ENCODE data around the gene NFIC. TPM values are rescaled to one million over a fixed set of nuclear protein-coding genes. Genes with fewer than 3 reads are reported as not detected.

The NFIC gene
- total RNA-seq, 2 donors from 2014 or later: 16.7 to 18.1 TPM

DNA sequence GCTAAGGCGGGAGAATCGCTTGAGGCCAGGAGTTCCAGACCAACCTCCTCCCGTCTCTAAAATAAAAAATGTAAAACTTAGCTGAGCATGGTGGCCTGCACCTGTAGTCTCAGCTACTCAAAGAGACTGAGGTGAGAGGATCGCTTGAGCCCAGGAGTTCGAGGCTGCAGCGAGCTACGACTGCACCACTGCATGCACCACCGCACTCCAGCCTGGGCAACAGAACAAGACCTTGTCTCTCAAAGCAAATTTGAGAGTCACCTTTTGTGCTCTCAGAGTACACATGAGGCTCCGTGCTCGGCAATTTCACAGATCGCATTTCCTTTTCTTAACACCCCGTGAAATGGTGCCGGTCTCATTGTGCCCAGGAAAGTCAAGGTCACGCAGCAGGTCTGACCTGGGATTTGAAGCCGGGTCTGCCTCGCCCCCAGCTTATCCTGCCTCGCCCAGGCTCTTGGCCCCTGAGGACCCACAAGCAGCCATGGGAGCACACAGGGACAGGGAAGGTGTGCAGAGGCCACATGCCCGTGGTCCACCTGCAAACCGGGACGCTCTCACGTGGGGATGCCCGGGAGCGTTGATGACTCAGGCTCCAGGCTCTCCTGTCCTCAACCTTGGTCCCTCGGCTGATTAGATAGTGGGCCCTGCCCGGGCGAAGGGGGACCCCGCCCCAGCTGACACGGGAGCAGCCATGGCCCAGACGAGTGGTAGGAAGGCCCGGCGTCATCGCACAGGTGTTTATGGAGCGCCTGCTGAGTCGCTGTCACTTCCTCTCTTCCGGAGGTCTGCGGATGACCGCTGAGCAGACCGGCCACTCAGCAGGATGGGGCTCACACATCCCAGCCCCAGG lies 115.1 kb downstream of the NFIC start:
- no peaks in the 10 kb centered on the region for H3K9me3 Mint-ChIP-seq
- no peak for ATAC-seq (replicated peaks)
- no peak overlapping the region for H3K4me3 Mint-ChIP-seq
- no peaks in the 10 kb centered on the region for H3K36me3 Mint-ChIP-seq (ENCODE audit: low read depth)
- H3K27me3 Mint-ChIP-seq: no peaks in the 10 kb centered on the region
- peaks cover 7% of the 10 kb centered on the region for H3K4me1 Mint-ChIP-seq
- no peak overlapping the region for H3K27ac Mint-ChIP-seq

DNA sequence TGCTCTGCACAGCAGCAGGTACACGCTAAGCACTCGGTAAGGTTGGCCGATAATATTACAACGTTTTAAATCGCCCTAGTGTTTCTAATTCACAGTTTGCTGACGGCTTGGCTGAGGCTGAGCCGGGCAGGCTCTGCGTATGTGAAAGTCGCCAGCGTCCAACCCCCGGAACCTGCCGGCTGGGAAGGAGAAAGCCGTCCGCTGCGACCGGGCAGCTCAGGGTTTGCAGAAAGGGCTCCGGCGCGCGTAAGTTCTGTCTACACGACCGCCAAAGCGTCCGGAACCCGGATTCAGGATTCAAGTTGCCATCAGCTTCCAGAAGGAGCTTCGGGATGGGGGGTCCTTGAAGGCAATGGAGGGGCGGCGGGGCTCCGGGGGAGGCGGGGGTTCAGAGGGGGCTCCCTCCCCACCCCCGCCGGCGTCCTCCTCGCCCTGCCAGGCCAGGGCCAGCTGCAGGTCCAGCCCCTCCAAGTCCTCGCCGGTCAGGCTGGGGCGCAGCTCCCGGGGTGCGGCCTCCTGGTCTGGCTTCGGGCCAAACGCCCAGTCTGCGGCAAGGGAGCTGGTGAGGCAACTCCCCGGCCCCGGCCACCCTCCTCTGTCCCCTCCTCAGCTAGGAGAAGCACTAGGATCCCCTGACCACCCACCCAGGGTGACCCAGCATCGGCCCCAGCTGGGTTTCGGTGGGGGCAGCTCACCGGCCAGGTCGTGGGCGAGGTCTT lies 116.3 kb downstream of the NFIC start:
- no peaks in the 10 kb centered on the region for H3K27me3 Mint-ChIP-seq
- H3K36me3 Mint-ChIP-seq (ENCODE audit: low read depth): no peaks in the 10 kb centered on the region
- H3K27ac Mint-ChIP-seq: no peak overlapping the region
- peaks cover 7% of the 10 kb centered on the region for H3K4me1 Mint-ChIP-seq
- ATAC-seq (replicated peaks): no peak
- no peak overlapping the region for H3K4me3 Mint-ChIP-seq
- H3K9me3 Mint-ChIP-seq: no peaks in the 10 kb centered on the region

GRCh38 chr19:3483226-3483628 lies 116.8 kb downstream of the NFIC start, which contains the start of gene SMIM44:
TSS of gene SMIM44 (minus strand) at chr19:3483441. CDS start at chr19:3483403, 38 bp downstream.
- H3K9me3 Mint-ChIP-seq: no peaks in the 10 kb centered on the region
- no peaks in the 10 kb centered on the region for H3K36me3 Mint-ChIP-seq (ENCODE audit: low read depth)
- H3K27ac Mint-ChIP-seq: no peak within 1 kb of the TSS
- H3K27me3 Mint-ChIP-seq: no peaks in the 10 kb centered on the region
- no peak for ATAC-seq (replicated peaks)
- H3K4me1 Mint-ChIP-seq: peaks cover 1% of the 10 kb centered on the region
- no peak within 1 kb of the TSS for H3K4me3 Mint-ChIP-seq

DNA sequence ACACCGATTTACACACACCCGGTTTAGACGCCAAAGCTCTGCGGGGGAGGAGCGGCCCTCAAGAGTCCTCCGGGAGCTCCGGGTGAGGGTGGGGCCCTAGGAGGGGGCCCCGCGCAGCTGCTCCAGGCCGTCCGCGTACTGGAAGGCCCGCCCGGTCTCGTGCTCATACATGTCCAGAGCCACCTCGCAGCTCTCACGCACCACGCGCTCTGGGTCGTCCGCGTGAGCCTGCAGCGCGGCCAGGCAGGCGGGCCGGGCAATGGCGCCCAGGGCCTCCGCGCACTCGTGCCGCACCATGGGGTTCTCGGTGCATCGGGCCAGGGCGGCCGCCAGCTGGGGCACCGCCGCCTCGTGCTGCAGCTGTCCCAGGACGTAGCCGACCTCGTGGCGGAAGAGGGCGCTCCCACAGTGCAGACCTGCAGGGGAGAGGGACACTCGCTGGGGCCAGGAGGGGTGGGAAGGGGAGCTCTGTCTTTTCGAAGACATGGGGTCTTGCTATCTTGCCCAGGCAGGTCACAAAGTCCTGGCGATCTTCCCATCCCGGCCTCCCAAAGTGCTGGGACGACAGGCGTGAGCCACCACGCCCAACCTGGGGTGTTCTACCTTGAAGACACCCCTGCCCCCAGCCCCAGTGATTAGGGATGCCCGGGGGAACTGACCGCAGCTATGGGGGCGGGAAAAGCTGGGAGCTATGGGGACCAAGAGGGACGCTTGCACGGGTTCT lies 125.2 kb downstream of the NFIC start:
- H3K4me3 Mint-ChIP-seq: no peak overlapping the region
- H3K9me3 Mint-ChIP-seq: no peaks in the 10 kb centered on the region
- ATAC-seq (replicated peaks): no peak
- H3K36me3 Mint-ChIP-seq (ENCODE audit: low read depth): peaks cover 45% of the 10 kb centered on the region
- H3K27ac Mint-ChIP-seq: no peak overlapping the region
- H3K4me1 Mint-ChIP-seq: no peaks in the 10 kb centered on the region
- no peaks in the 10 kb centered on the region for H3K27me3 Mint-ChIP-seq

DNA sequence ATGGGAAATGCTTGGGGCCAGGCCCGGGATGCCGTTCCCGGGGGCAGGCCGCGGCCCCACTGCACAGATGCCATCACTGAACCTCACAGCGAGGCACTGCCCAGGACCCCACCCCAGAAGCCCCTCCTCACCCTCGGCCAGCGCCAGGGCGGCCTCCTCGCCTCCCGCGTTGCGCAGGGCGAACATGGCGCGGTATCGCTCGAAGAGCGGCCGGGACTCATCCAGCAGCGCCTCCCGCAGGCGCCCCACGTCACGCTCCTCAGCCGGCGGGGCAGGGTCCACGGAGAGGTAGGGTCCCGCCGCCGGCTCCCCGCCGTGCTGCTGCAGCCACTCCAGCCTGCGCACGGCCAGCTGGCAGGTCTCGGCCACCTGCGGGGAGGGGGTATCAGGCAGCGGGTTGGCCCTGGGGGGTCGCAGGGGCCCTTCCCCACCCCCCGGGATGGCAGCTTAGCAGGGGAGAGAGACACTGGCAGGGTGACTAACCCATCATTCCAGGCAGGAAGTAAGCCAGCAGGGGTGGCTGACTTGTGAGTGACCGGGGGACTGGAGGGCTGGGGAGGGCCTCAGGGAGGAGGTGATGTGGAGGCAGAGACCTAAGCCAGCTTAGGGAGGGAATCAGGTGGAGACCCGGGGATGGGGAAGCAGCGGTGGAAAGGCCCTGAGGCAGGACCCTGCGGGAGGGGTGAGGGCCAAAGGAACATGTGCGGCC lies 125.9 kb downstream of the NFIC start:
- H3K27ac Mint-ChIP-seq: no peak overlapping the region
- H3K27me3 Mint-ChIP-seq: no peaks in the 10 kb centered on the region
- ATAC-seq (replicated peaks): no peak
- H3K36me3 Mint-ChIP-seq (ENCODE audit: low read depth): peaks cover 50% of the 10 kb centered on the region
- H3K4me3 Mint-ChIP-seq: no peak overlapping the region
- no peaks in the 10 kb centered on the region for H3K9me3 Mint-ChIP-seq
- H3K4me1 Mint-ChIP-seq: no peaks in the 10 kb centered on the region

DNA sequence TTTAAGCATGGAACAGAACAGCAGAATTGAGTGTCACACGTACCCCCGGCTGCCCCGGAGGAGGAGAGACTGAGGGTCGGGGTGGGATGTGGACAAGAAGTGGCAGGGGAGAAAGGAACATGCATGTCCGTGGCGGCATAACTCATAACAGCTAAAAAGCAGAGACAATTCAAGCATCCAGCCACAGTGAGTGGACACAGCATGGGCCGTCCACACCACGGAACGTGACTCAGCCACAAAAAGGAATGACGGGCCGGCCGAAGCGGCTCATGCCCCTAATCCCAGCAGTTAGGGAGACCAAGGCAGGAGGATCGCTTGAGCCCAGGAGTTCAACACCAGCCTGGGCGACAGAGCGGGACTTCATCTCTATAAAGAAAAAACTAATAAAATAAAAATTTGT lies 126.5 kb downstream of the NFIC start:
- Mint-ChIP-seq H3K9me3 (no peaks in the 10 kb centered on the region), H3K27me3 (no peaks in the 10 kb centered on the region), H3K4me1 (no peaks in the 10 kb centered on the region), H3K27ac (no peak overlapping the region), H3K36me3 (ENCODE audit: low read depth) (peaks cover 51% of the 10 kb centered on the region), H3K4me3 (no peak overlapping the region)
- no peak for ATAC-seq (replicated peaks)

DNA sequence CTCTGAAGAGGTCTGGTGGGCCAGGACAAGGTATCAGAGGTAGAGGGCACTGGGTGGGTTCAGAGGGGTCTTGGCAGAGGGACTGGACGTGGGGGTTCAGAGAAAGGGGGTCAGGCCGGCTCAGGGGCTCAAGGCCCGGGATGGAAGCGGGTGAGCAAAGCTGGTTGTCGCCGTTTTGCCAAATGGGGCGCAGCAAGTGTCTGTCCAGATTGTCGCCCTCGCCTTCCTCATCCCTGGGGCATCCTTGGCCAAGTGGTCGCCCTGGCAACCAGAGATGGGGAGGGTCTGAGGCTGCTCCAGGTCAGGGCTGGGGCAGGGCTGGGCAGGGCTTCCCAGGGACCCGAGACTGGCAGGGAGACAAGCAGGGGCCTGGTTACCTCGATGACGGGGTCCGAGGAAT lies 127.3 kb downstream of the NFIC start:
- H3K9me3 Mint-ChIP-seq: no peaks in the 10 kb centered on the region
- ATAC-seq (replicated peaks): no peak
- H3K27me3 Mint-ChIP-seq: no peaks in the 10 kb centered on the region
- peaks cover 51% of the 10 kb centered on the region for H3K36me3 Mint-ChIP-seq (ENCODE audit: low read depth)
- no peaks in the 10 kb centered on the region for H3K4me1 Mint-ChIP-seq
- no peak overlapping the region for H3K4me3 Mint-ChIP-seq
- H3K27ac Mint-ChIP-seq: no peak overlapping the region

GRCh38 chr19:3494051-3494450 lies 127.7 kb downstream of the NFIC start:
- Mint-ChIP-seq H3K9me3 (no peaks in the 10 kb centered on the region), H3K36me3 (ENCODE audit: low read depth) (peaks cover 47% of the 10 kb centered on the region), H3K4me3 (peak overlapping the region; percentile 46), H3K4me1 (peaks cover 2% of the 10 kb centered on the region), H3K27ac (peak overlapping the region; percentile 58), H3K27me3 (no peaks in the 10 kb centered on the region)
- ATAC-seq (replicated peaks): peak; percentile 81

- Mint-ChIP-seq H3K4me1 (peaks cover 6% of the 10 kb centered on the region), H3K27me3 (no peaks in the 10 kb centered on the region), H3K36me3 (ENCODE audit: low read depth) (peaks cover 45% of the 10 kb centered on the region), H3K9me3 (no peaks in the 10 kb centered on the region), H3K4me3 (peak overlapping the region; percentile 46), H3K27ac (peak overlapping the region; percentile 58)
- ATAC-seq (replicated peaks): peak; percentile 91
Measured at GRCh38 chr19:3494559-3494958, 128.2 kb downstream of the NFIC start.

DNA sequence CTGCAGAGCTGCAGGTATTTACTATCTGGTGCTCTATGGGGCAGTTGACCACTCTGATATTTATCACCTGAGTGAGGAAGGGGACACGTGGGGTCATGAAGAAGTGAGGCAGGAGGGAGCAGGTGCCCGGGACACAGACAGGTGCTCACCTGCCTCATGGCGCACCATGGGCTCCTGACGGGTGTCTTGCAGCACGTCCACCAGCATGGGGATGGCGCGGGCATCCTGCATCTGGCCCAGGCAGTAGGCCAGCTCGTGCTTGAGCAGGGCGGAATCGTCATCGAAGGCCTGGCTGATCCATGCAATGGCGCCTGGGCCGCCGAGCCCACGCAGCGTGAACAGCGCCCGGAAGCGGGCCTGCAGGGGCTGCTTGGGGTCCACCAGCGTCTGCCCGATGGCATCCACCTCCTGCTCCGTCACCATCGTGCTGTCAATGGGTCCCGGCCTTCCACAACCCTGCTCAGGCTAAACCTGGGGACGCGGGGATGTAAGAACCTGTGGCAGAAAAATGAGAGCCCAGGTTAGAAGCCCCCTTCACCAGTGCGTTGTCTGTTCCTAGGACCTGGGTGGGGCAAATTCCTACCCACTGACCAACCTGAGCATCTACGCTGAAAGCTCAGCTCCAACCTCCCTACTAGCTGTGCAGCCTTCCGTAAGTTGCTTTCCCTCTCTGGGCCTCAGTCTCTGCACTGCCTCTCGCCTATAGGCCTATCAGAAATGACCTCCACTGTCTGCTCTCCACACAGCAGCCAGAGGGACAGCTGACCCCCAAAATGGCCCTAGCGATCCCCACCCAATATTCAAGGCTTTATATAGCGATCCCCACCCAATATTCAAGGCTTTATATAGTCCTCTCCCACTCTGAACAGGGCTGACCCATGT lies 130.2 kb downstream of the NFIC start:
- no peak for ATAC-seq (replicated peaks)

GRCh38 chr19:3497757-3498520 lies 131.6 kb downstream of the NFIC start:
- Mint-ChIP-seq H3K4me1 (peaks cover 14% of the 10 kb centered on the region), H3K4me3 (no peak overlapping the region), H3K36me3 (ENCODE audit: low read depth) (peaks cover 44% of the 10 kb centered on the region), H3K9me3 (peaks cover 4% of the 10 kb centered on the region), H3K27me3 (no peaks in the 10 kb centered on the region), H3K27ac (peak overlapping the region; percentile 15)
- no peak for ATAC-seq (replicated peaks)

More for the DNA sequence above, 130.2 kb downstream of the NFIC start:
- no peak overlapping the region for H3K27ac Mint-ChIP-seq
- H3K36me3 Mint-ChIP-seq (ENCODE audit: low read depth): peaks cover 52% of the 10 kb centered on the region
- peaks cover 4% of the 10 kb centered on the region for H3K9me3 Mint-ChIP-seq
- no peak overlapping the region for H3K4me3 Mint-ChIP-seq
- peaks cover 14% of the 10 kb centered on the region for H3K4me1 Mint-ChIP-seq
- H3K27me3 Mint-ChIP-seq: no peaks in the 10 kb centered on the region

GRCh38 chr19:3499738-3500428 lies 133.5 kb downstream of the NFIC start:
- H3K36me3 Mint-ChIP-seq (ENCODE audit: low read depth): peaks cover 27% of the 10 kb centered on the region
- H3K9me3 Mint-ChIP-seq: peaks cover 4% of the 10 kb centered on the region
- peak overlapping the region; percentile 94 for H3K4me3 Mint-ChIP-seq
- peak; percentile 7 for ATAC-seq (replicated peaks)
- peak overlapping the region; percentile 100 for H3K27ac Mint-ChIP-seq
- no peaks in the 10 kb centered on the region for H3K27me3 Mint-ChIP-seq
- peaks cover 14% of the 10 kb centered on the region for H3K4me1 Mint-ChIP-seq

Measured in activated T-helper 17 cell treated with anti-CD3 and anti-CD28 coated beads, Interleukin-2, amount 50 U/mL, for 72 hours (primary cell).